K562 (cell line): ENCODE measurements around the gene STX1B. TPM values are rescaled to one million over a fixed set of nuclear protein-coding genes. Genes with fewer than 3 reads are reported as not detected.
A peak's percentile ranks its signal among the peaks of the same experiment; 100 is the strongest.

Source experiments
- C11orf30 ChIP-seq: fragments of 450-650 bp; IDR thresholded peaks from 2 replicates; pipeline ENCODE4 v1.6.1; 2016; ENCODE audit warnings: low read depth, mild to moderate bottlenecking
- CBX3 ChIP-seq, 2 experiments: IDR thresholded peaks; 1 replicate in 1 of 2; 2 replicates in 1 of 2; pipeline ENCODE4 v1.6.1; 2012; ENCODE audit warnings: inconsistent platforms in 2 of 2, low read length in 2 of 2, borderline replicate concordance in 1 of 2, control low read depth in 1 of 2
- ETS2 ChIP-seq: IDR thresholded peaks from 2 replicates; pipeline ENCODE4 v1.6.1; 2016; ENCODE audit warnings: borderline replicate concordance, missing genetic modification characterization, mild to moderate bottlenecking, moderate library complexity, missing compliant biosample characterization; ENCODE audit not compliant: poor library complexity, severe bottlenecking
- ILF3 ChIP-seq: fragments of 450-650 bp; IDR thresholded peaks from 2 replicates; pipeline ENCODE4 v1.6.1; 2018; ENCODE audit warnings: antibody characterized with exemption, mild to moderate bottlenecking, moderate library complexity, borderline replicate concordance
- MCM5 ChIP-seq: fragments of 450-650 bp; IDR thresholded peaks from 2 replicates; pipeline ENCODE4 v1.6.1; 2016; ENCODE audit warnings: low read depth
- MEF2D ChIP-seq: conservative IDR thresholded peaks from 2 replicates; pipeline ENCODE4 v1.6.1; 2016; ENCODE audit warnings: low read depth, missing genetic modification characterization, missing compliant biosample characterization
- MIER1 ChIP-seq: fragments of 450-650 bp; IDR thresholded peaks from 2 replicates; pipeline ENCODE4 v1.6.1; 2016; ENCODE audit warnings: antibody characterized with exemption, mild to moderate bottlenecking, low read depth
- MITF ChIP-seq: IDR thresholded peaks from 2 replicates; pipeline ENCODE4 v1.6.1; 2014; ENCODE audit warnings: antibody characterized with exemption
- NELFE ChIP-seq: IDR thresholded peaks from 2 replicates; pipeline ENCODE4 v1.6.1; 2011; ENCODE audit warnings: mild to moderate bottlenecking; ENCODE audit not compliant: insufficient read depth, insufficient read length
- PHF8 ChIP-seq: fragments of 200-600 bp; sonication (generic); IDR thresholded peaks from 2 replicates; pipeline ENCODE4 v1.6.1; 2012; ENCODE audit warnings: mixed run types, mild to moderate bottlenecking, inconsistent platforms, low read length, moderate library complexity, borderline replicate concordance
- POLR2AphosphoS2 ChIP-seq: IDR thresholded peaks from 2 replicates; pipeline ENCODE4 v1.6.1; 2012; ENCODE audit warnings: low read length, improper control_type of control experiment
- RFX7 ChIP-seq: fragments of 250-450 bp; sonication (Bioruptor Pico); IDR thresholded peaks from 2 replicates; pipeline ENCODE4 v1.5.1; 2021; ENCODE audit warnings: mild to moderate bottlenecking
- RNF2 ChIP-seq: sonication (generic); IDR thresholded peaks from 2 replicates; pipeline ENCODE4 v1.6.1; 2016
- SETDB1 ChIP-seq: IDR thresholded peaks from one replicate; pipeline ENCODE4 v1.6.1; 2012; ENCODE audit warnings: low read length, control low read depth, inconsistent platforms
- TBL1XR1 ChIP-seq, 2 experiments: IDR thresholded peaks; 2 replicates each; pipeline ENCODE4 v1.6.1; 2012; ENCODE audit warnings: improper control_type of control experiment in 2 of 2, low read length in 2 of 2, mild to moderate bottlenecking in 1 of 2
- TOE1 ChIP-seq, 2 experiments: fragments of 450-650 bp in 1 of 2; sonication (generic) in 1 of 2; formaldehyde crosslinking in 1 of 2; IDR thresholded peaks; 2 replicates each; pipeline versions ENCODE4 v1.7.1 to v1.8.0; 2016 to 2022; ENCODE audit warnings: borderline replicate concordance in 2 of 2, mild to moderate bottlenecking in 2 of 2, antibody characterized with exemption in 1 of 2, inconsistent platforms in 1 of 2, low read depth in 1 of 2, missing genetic modification reagents in 1 of 2, moderate library complexity in 1 of 2
- ZBTB1 ChIP-seq: sonication (generic); formaldehyde crosslinking; IDR thresholded peaks from 2 replicates; pipeline ENCODE4 v1.8.1; 2023; ENCODE audit warnings: missing genetic modification reagents, low read depth, mild to moderate bottlenecking, borderline replicate concordance
- ZFP30 ChIP-seq: fragments of 250-450 bp; sonication (Bioruptor Pico); IDR thresholded peaks from 2 replicates; pipeline ENCODE4 v1.8.0; 2022; ENCODE audit warnings: moderate library complexity, mild to moderate bottlenecking, inconsistent platforms, borderline replicate concordance
- ZFX ChIP-seq: sonication (generic); formaldehyde crosslinking; IDR thresholded peaks from 2 replicates; pipeline ENCODE4 v1.8.0; 2022; ENCODE audit warnings: mild to moderate bottlenecking, missing genetic modification reagents, moderate library complexity
- ZKSCAN8 ChIP-seq: fragments of 200-800 bp; sonication (Bioruptor generic); IDR thresholded peaks from 2 replicates; pipeline ENCODE4 v1.6.1; 2016; ENCODE audit warnings: missing genetic modification characterization, missing compliant biosample characterization
- ZNF512 ChIP-seq: IDR thresholded peaks from 2 replicates; pipeline ENCODE4 v1.6.1; 2016; ENCODE audit warnings: missing genetic modification characterization, missing compliant biosample characterization
- ZNF707 ChIP-seq: fragments of 250-450 bp; sonication (Bioruptor Pico); conservative IDR thresholded peaks from 2 replicates; pipeline ENCODE4 v1.8.0; 2022; ENCODE audit warnings: inconsistent platforms, mild to moderate bottlenecking, moderate library complexity
- polyA plus RNA-seq, 8 experiments: library from polyadenylated mRNA; depleted of rRNA in 4 of 8; stranded (reverse) in 5 of 8; unstranded in 3 of 8; fragments of >200 nt; fragmentation: Nextera tagmentation in 2 of 8; fragmentation: Illumina TruSeq in 1 of 8; extraction: Ambion mirVana in 2 of 8; extraction: Trizol in 1 of 8; gene quantifications; 2 replicates each; pipeline versions ENCODE4 v1.2.1 to v1.2.3, GENCODE V29; 2011 to 2014; ENCODE audit warnings: inconsistent platforms in 1 of 8, missing spikeins in 1 of 8
- total RNA-seq, 7 experiments: library from RNA; depleted of rRNA in 6 of 7; stranded (reverse); fragments of >200 nt in 6 of 7; fragmentation: Illumina TruSeq in 2 of 7; extraction: Trizol in 2 of 7; gene quantifications; 2 replicates each; pipeline versions ENCODE4 v1.2.1 to v1.2.3, GENCODE V29; 2011 to 2021; ENCODE audit warnings: low replicate concordance in 1 of 7
- TF ChIP-seq, protein P1 (sequence below): fragments of 450-650 bp; IDR thresholded peaks from 2 replicates; pipeline ENCODE4 v1.6.1; 2017; ENCODE audit warnings: mild to moderate bottlenecking, moderate library complexity

The STX1B gene
- total and polyA plus RNA-seq, 9 of the 15 experiments (the other 6 are each of a cell fraction or from before 2014, with no cell fraction given): 0.07 to 2.5 (median 0.86) TPM

GRCh38 chr16:30949650-30950515 lies 60.6 kb downstream of the STX1B start (continued):
- TF ChIP-seq NELFE (no peak), ZNF707 (no peak), TOE1 (IDR thresholded peaks at IDR 0.05; ENCODE audit: borderline replicate concordance) (peak; percentile 72; the same call in 1 of the 2 replicates), TOE1 (CRISPR knock-in tag; IDR thresholded peaks at IDR 0.05; ENCODE audit: borderline replicate concordance, low read depth) (no peak), ZFX (CRISPR knock-in tag) (peak; percentile 10; the same call in 1 of the 2 replicates), C11orf30 (no peak), ZBTB1 (CRISPR knock-in tag) (no peak), SETDB1 (no peak), ZFP30 (CRISPR knock-in tag) (no peak), POLR2AphosphoS2 (peak; percentile 94), MCM5 (no peak), MITF (peak; percentile 71), ZNF512 (tag) (no peak), MIER1 (no peak), ZKSCAN8 (CRISPR knock-in tag) (no peak), CBX3 (IDR thresholded peaks at IDR 0.05; ENCODE audit: borderline replicate concordance in 1 of 2, low read length in 2 of 2) (no peak; a peak in 1 of 3 replicates), ETS2 (tag) (no peak), ILF3 (peak; percentile 29; the same call in 1 of the 2 replicates), RFX7 (no peak), MEF2D (tag) (no peak), TBL1XR1 (IDR thresholded peaks at IDR 0.05; ENCODE audit: low read length in 2 of 2) (peak in 1 of 2 experiments; percentile 77; a peak in 1 of 4 replicates), RNF2 (peak; percentile 96; the same call in 1 of the 2 replicates), PHF8 (no peak)
- TF ChIP-seq, protein P1, sequence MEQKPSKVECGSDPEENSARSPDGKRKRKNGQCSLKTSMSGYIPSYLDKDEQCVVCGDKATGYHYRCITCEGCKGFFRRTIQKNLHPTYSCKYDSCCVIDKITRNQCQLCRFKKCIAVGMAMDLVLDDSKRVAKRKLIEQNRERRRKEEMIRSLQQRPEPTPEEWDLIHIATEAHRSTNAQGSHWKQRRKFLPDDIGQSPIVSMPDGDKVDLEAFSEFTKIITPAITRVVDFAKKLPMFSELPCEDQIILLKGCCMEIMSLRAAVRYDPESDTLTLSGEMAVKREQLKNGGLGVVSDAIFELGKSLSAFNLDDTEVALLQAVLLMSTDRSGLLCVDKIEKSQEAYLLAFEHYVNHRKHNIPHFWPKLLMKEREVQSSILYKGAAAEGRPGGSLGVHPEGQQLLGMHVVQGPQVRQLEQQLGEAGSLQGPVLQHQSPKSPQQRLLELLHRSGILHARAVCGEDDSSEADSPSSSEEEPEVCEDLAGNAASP: no peak
